ENCODE results near the gene SLC6A11.

Gene SLC6A11

DNA sequence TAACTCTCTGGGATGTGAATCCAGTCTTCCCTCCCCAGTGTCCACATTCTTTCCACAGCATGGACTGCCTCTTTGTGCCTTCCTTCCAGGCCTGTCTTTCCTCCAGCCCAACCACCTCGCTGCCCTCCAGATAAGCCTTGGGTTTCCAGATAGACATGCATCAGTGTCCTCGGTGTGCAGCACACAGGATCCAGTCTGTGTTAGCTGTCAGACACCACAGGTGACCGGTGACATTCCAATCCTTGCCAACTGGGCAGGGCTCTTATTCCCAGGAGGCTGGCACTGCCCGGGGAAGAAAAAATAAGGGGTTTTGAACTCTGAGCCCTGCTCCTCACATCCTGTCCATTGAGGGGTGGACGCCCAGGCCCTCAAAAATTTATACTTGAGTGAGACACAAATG, 170.6 kb downstream of the SLC6A11 start:
- H4K20me1 ChIP-seq (ENCODE audit: insufficient read depth): no peaks in the 10 kb centered on the region
- no peak overlapping the region for H3K9ac ChIP-seq
- no peaks in the 10 kb centered on the region for H3K27me3 ChIP-seq (ENCODE audit: insufficient read depth, low read depth)
- H3K4me3 ChIP-seq (IDR thresholded peaks at IDR 0.05; ENCODE audit: insufficient read depth, low read depth, low read length): no peak overlapping the region
- H2AFZ ChIP-seq (ENCODE audit: low read depth): no peak overlapping the region
- H3K4me2 ChIP-seq: no peak overlapping the region
- TF ChIP-seq, protein P1, sequence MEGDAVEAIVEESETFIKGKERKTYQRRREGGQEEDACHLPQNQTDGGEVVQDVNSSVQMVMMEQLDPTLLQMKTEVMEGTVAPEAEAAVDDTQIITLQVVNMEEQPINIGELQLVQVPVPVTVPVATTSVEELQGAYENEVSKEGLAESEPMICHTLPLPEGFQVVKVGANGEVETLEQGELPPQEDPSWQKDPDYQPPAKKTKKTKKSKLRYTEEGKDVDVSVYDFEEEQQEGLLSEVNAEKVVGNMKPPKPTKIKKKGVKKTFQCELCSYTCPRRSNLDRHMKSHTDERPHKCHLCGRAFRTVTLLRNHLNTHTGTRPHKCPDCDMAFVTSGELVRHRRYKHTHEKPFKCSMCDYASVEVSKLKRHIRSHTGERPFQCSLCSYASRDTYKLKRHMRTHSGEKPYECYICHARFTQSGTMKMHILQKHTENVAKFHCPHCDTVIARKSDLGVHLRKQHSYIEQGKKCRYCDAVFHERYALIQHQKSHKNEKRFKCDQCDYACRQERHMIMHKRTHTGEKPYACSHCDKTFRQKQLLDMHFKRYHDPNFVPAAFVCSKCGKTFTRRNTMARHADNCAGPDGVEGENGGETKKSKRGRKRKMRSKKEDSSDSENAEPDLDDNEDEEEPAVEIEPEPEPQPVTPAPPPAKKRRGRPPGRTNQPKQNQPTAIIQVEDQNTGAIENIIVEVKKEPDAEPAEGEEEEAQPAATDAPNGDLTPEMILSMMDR (conservative IDR thresholded peaks at IDR 0.05; ENCODE audit: low read depth, low read length): no peak
- no peaks in the 10 kb centered on the region for H3K4me1 ChIP-seq (ENCODE audit: low read depth, poor library complexity, severe bottlenecking)
- H3K36me3 ChIP-seq (ENCODE audit: insufficient read depth): no peaks in the 10 kb centered on the region
- H3K27ac ChIP-seq: no peak overlapping the region
- H3K79me2 ChIP-seq (ENCODE audit: insufficient read depth, low read depth): no peaks in the 10 kb centered on the region

DNA sequence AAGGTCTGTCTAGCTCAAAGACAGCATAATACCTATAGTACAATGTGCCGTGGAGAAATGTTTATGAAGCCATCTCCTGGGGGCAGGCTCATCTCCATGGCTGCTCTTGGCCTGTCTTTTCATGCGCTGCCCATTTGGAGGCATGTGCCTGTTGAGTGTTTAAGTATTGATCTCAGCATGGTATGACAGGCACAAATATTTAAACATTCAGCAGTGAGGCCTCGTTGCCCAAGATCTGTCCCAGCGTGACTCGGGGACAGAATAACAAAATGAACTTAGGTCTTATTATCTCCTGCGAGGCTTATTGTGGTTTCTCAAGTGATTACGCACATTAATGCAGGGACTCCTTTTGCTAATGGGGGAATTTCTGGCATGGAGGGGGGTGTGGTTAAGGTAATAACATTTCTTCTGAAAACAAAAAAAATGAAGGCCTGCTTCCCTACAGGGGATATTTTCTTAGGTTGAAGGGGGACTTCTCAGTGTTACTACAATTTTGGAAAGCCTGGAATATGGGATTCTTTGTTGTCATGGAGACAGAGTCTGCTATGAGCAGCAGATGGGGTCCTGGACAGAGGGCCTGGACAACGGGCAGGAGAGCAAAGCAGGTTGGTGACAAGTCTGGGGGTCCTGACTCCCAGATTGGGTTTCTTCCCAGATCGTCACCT, 172.1 kb downstream of the SLC6A11 start:
- Histone ChIP-seq H3K4me3 (IDR thresholded peaks at IDR 0.05; ENCODE audit: insufficient read depth, low read depth, low read length) (no peak overlapping the region), H3K9ac (no peak overlapping the region), H2AFZ (ENCODE audit: low read depth) (no peak overlapping the region), H3K4me2 (no peak overlapping the region), H4K20me1 (ENCODE audit: insufficient read depth) (no peaks in the 10 kb centered on the region), H3K27ac (no peak overlapping the region), H3K27me3 (ENCODE audit: insufficient read depth, low read depth) (no peaks in the 10 kb centered on the region), H3K79me2 (ENCODE audit: insufficient read depth, low read depth) (no peaks in the 10 kb centered on the region), H3K36me3 (ENCODE audit: insufficient read depth) (no peaks in the 10 kb centered on the region), H3K4me1 (ENCODE audit: low read depth, poor library complexity, severe bottlenecking) (no peaks in the 10 kb centered on the region)
- TF ChIP-seq, protein P1 (conservative IDR thresholded peaks at IDR 0.05; ENCODE audit: low read depth, low read length): no peak

DNA sequence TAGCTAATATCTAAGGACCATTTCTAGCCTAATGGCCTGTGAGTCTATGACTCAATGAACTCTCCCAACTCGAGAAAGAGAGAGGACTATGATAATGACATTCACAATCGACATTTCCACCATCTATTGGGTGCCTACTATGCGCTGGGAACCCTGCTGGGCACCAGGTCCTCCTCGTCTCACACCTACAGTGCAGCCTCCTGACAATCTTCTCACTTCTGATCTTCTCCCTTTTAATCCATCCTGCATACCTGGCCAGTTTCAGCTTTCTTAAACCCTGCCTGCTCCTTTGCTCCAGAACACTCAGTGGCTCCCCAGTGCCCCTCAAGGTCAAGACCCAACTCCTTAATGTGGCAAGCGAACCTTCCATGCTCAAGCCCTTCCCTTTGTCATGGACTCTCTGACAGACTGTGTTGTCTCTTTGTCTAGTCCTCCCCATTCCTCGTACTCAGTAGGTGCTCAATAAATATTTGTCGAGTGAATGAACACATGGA, 173.0 kb downstream of the SLC6A11 start:
- Histone ChIP-seq H3K27ac (no peak overlapping the region), H3K79me2 (ENCODE audit: insufficient read depth, low read depth) (no peaks in the 10 kb centered on the region), H2AFZ (ENCODE audit: low read depth) (no peak overlapping the region), H3K27me3 (ENCODE audit: insufficient read depth, low read depth) (no peaks in the 10 kb centered on the region), H3K9ac (no peak overlapping the region), H3K4me3 (IDR thresholded peaks at IDR 0.05; ENCODE audit: insufficient read depth, low read depth, low read length) (no peak overlapping the region), H4K20me1 (ENCODE audit: insufficient read depth) (no peaks in the 10 kb centered on the region), H3K36me3 (ENCODE audit: insufficient read depth) (no peaks in the 10 kb centered on the region), H3K4me1 (ENCODE audit: low read depth, poor library complexity, severe bottlenecking) (no peaks in the 10 kb centered on the region), H3K4me2 (no peak overlapping the region)
- TF ChIP-seq, protein P1 (conservative IDR thresholded peaks at IDR 0.05; ENCODE audit: low read depth, low read length): no peak

Measured in KMS-11 (cell line).